HG03135 (cell line): Measurements from ENCODE around the gene AMDHD2.
"Not testable (repeated sequence)": the region's sequence is repeated elsewhere in the genome, so short reads cannot be mapped to it uniquely, and the experiment has no call there.

Source experiments
- ATAC-seq: cut with Tn5 transposase; IDR thresholded peaks from one replicate; pipeline ENCODE4 v1.9.1; 2021; ENCODE audit warnings: mild to moderate bottlenecking, moderate library complexity; ENCODE audit not compliant: unreplicated experiment

The AMDHD2 gene

GRCh38 chr16:2567506-2567905 lies 47.3 kb downstream of the AMDHD2 start:
- ATAC-seq: not testable (repeated sequence)

- ATAC-seq: not testable (repeated sequence)
Measured at GRCh38 chr16:2568573-2568972, 48.4 kb downstream of the AMDHD2 start.

- ATAC-seq: not testable (repeated sequence)
Measured at GRCh38 chr16:2572704-2573103, 52.5 kb downstream of the AMDHD2 start.

- ATAC-seq: not testable (repeated sequence)
Measured at GRCh38 chr16:2575839-2576238, 55.7 kb downstream of the AMDHD2 start.

- not testable (repeated sequence) for ATAC-seq
Measured at GRCh38 chr16:2577044-2577443, 56.9 kb downstream of the AMDHD2 start.

GRCh38 chr16:2578905-2579304 lies 58.7 kb downstream of the AMDHD2 start:
- not testable (repeated sequence) for ATAC-seq

GRCh38 chr16:2580143-2580542 lies 60.0 kb downstream of the AMDHD2 start:
- ATAC-seq: not testable (repeated sequence)

- ATAC-seq: not testable (repeated sequence)
Measured at GRCh38 chr16:2580818-2581217, 60.6 kb downstream of the AMDHD2 start.
